Neural cell (in vitro differentiated cells): Measurements from ENCODE around the gene LMNA.

ENCODE experiments used
- CTCF ChIP-seq: fragments of 450-650 bp; IDR thresholded peaks from 2 replicates; pipeline ENCODE4 v1.5.1; 2014; ENCODE audit warnings: antibody characterized with exemption, mild to moderate bottlenecking, moderate library complexity; ENCODE audit not compliant: poor library complexity, severe bottlenecking
- MXI1 ChIP-seq: fragments of 450-650 bp; conservative IDR thresholded peaks from 2 replicates; pipeline ENCODE4 v1.6.1; 2014; ENCODE audit warnings: antibody characterized with exemption, mild to moderate bottlenecking; ENCODE audit not compliant: poor library complexity, severe bottlenecking
- RAD21 ChIP-seq: fragments of 450-650 bp; conservative IDR thresholded peaks from 2 replicates; pipeline ENCODE4 v1.6.1; 2014; ENCODE audit warnings: antibody characterized with exemption, mild to moderate bottlenecking, moderate library complexity

DNA sequence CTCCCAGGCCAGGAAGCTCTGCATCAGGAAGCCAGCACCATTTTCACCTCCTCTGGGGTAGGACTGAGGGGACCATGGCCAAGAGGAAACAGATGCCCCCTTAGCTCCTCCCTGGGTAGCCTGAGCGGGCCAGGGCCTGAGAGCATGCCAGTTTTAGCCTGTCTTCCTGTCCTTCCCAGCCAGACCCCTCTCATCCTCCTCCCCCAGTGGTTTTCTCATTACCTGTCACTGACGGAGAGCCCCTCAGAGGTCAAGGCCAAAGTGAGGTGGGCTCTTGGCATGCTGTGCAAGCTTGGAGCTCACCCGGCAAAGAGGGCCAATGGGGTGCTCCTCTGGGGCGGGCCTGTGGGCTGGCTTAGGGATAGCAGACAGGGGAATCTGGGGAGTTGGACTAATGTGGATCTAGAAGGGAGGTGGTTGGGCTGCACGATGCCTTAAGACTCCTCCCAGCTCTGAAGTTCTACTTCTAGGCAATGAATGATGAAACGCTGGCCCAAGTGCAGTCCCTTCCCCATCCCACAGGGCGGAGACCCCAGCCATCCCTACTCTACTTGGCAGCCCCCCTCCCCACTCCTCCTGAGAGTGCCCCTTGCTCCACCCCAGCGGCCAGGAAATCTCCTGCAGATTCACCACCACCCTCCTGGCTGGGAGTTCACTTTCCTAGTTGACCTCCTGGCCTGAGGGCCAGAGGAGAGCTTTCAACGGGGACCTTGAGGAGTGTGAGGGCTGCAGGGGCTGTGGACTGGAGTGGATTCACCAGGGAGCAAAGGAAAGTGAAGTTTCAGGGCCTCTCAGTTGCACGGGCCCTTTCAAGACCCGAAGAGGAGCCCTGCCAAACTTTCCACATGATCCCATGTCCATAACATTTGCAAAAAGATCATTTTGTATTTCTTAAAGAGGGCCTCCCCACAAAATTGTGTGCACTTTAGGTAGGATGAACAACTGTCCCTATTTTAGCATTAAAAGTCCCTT is 9.4 kb upstream of the LMNA start:
- TF ChIP-seq RAD21 = no peak
- TF ChIP-seq CTCF = no peak
- no peak for TF ChIP-seq MXI1
